Activated CD8-positive, alpha-beta memory T cell treated with anti-CD3 and anti-CD28 coated beads, Interleukin-2, amount 50 U/mL, for 4 hours (primary cell): ENCODE data around the gene PER1.

ENCODE experiments used
- DNase-seq: peaks from one replicate; pipeline ENCODE4 v3.0.0-alpha.2; 2020

The PER1 gene

GRCh38 chr17:8151120-8151640 is 1.0 kb downstream of the PER1 start:
- peak; percentile 92 for DNase-seq

GRCh38 chr17:8150194-8151119 is 1.7 kb downstream of the PER1 start:
- no peak for DNase-seq

GRCh38 chr17:8149419-8150193 is 2.6 kb downstream of the PER1 start:
- no peak for DNase-seq

- DNase-seq: no peak
Observed at GRCh38 chr17:8148560-8148959, 3.6 kb downstream of the PER1 start.

GRCh38 chr17:8147805-8148404 is 4.3 kb downstream of the PER1 start:
- no peak for DNase-seq

GRCh38 chr17:8147141-8147804 is 4.9 kb downstream of the PER1 start:
- DNase-seq: no peak

GRCh38 chr17:8146381-8147140 is 5.6 kb downstream of the PER1 start:
- no peak for DNase-seq

GRCh38 chr17:8145811-8146210 is 6.4 kb downstream of the PER1 start:
- no peak for DNase-seq

- DNase-seq: no peak
Observed at GRCh38 chr17:8144401-8145231, 7.6 kb downstream of the PER1 start.

- DNase-seq: no peak
Observed at GRCh38 chr17:8143581-8144400, 8.4 kb downstream of the PER1 start.

GRCh38 chr17:8142887-8143580 is 9.2 kb downstream of the PER1 start:
- DNase-seq: no peak

- no peak for DNase-seq
Observed at GRCh38 chr17:8142158-8142886, 9.9 kb downstream of the PER1 start.

- DNase-seq: no peak
Observed at GRCh38 chr17:8141741-8142140, 10.5 kb downstream of the PER1 start.

- no peak for DNase-seq
Observed at GRCh38 chr17:8141045-8141444, 11.2 kb downstream of the PER1 start.

- no peak for DNase-seq
Observed at GRCh38 chr17:8140065-8141029, 11.9 kb downstream of the PER1 start.

GRCh38 chr17:8138672-8139371 is 13.4 kb downstream of the PER1 start:
- peak; percentile 93 for DNase-seq

- no peak for DNase-seq
Observed at GRCh38 chr17:8138374-8138671, 13.9 kb downstream of the PER1 start.
